GM19035 (cell line): Measurements from ENCODE around the gene MYT1.

ENCODE experiments used
- ATAC-seq: cut with Tn5 transposase; IDR thresholded peaks from one replicate; pipeline ENCODE4 v1.9.1; 2021; ENCODE audit not compliant: unreplicated experiment

Gene MYT1

DNA sequence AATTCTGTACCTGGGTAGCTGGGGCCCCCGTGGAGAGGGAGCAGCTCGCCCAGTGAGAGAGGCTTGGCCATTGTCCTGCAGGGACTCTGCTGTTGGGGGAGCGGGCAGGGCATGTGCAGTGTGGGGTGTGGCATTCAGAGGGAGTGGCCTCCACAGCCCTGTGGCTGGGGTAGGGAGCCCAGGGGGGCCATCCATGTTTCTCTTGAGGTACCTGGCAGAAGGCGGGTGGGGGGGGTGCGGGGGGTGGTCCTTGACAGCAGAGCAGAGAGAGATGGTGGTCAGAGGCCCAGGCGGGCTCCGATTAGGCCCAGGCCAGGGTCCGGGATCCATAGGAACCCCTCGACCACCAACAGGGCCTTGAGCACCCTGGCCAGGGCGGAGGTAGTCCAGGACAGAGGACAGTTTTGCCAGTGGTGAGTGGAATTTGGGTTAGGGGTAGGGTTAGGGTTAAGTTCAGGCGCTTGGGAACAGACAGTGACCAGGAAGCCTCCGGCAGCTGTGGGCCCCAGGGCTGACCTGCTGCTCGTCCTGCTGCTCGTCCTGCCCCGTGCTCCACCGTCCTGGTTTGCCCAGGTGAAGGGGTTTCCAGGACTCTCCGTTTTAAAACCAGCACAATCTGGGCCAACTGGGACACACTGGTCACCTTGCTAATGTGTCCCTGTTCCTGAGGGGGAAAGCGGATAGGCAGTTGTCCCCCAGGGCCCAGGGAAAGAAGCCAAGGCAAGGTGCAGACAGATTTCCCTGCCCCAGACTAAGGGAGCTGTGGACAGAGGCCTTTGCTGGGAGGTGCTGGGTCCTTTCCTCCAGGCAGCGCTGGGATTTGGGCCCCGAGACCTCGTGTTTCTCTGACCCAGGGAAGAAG, 24.8 kb upstream of the MYT1 start:
- no peak for ATAC-seq

DNA sequence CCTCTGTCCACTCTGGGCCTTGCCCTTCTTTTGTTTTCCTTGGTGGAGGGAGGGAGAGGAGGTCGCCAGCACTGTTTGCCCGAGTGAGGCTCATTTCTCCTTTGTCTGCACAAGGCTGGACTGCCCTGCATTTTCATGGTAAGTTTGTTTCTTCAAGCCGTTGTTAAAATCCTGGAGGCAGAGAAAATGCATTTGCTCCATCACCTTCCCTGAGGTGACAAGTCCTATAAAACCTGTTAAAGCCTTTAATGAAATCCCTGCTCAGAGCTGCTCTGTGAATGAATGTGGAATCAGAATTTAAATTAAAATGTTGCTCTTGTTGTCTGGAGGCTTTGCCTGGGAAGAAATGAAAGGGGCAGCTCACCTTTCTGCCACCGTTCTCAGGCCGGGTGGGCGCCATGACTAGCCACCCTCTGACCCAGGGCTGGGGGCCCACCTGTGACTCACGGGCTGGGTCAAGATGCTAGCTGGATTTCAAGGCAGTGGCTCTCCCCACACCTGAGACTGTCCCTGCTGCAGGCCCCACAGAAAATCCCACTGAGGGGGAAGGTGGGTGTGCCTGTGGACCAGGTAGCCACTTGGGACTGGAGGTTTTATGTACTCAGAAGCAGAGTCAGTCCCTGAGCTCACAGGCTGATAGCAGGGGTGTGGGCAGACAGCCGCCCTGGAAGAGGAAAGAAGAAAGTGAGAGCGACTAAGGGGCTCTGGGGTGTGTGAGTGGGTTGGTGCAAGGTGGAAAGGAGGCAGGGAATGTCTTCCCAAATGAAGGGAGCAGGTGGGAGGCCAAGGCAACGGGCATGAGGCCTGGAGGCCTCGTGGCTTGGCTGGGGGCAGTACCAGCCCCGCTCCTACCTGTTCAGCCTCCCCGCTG, 24.0 kb upstream of the MYT1 start:
- ATAC-seq: no peak

DNA sequence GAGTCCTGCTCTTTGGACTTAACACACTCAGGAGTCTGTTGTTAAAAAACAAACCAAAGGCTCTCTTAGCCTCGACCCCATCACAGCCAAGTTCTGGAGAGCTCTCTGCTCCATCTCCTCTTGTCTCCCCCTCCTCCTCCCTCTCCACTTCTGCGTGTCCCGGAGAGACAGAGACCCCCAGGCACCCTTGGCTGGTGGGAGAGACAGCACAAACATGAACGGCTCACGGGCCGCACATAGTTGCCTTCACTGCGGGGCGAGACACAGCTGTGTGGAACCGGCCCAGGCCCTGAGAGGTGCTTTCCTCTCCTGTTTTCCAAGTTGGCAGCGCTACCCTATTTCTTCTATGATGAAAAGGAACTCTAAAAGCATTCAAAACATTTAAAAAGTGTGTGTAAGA, 23.3 kb upstream of the MYT1 start:
- no peak for ATAC-seq

DNA sequence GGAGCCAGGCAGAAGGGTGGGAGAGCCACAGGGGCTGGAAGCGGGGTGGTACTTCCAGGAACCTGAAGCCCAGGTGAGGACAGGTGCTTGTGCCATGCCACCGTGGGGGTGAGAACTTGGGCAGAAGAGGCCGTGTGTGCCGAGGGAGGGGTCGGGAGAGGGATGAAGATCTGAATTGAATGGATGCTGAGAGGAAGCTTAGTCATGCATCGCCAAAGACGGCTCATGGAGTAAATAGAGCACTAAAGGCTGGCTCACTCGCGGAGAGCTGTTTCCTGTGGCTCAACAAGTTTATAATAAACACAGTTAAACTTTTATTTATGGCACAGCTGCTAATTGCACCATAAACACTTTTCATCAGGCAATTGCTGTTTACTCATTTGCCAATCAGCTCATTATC, 21.7 kb upstream of the MYT1 start:
- ATAC-seq: no peak

DNA sequence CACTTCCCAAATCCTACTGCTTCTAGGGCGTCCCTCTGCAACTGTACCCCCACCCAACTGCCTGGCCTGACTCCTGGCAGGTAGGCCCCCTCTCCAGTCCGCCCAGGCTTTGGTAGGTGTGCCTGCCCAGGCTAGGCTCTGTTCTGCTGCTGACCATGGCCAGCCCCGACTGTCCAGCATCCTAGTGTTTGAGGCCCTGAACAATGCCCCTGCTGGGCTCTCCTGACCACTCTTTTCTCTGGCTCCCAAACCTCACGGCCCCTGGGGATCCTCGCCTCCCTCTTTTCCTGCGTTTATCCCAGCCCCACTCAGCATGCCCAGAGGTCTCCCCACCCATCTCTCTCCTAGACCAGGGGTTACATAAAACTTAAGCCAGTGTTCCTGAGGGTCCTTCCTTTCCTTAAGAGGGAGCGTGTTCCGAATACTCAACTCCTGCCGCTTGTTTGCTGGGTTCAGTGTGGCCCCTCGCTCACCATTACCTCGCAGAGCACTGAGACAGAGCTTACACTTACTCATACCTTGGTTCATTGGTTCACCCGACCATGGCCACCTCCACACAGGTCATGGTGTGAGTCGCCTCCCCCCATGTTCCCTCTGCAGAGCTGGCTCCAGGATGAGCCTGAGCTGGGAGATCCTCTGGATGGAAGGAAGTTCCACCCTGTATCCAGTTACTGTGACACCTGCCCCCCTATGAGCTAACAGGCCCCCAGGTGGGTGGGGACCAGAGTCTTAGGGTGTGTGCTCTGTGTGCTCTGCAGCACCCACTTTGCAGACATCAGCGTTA, 21.0 kb upstream of the MYT1 start:
- ATAC-seq: no peak

DNA sequence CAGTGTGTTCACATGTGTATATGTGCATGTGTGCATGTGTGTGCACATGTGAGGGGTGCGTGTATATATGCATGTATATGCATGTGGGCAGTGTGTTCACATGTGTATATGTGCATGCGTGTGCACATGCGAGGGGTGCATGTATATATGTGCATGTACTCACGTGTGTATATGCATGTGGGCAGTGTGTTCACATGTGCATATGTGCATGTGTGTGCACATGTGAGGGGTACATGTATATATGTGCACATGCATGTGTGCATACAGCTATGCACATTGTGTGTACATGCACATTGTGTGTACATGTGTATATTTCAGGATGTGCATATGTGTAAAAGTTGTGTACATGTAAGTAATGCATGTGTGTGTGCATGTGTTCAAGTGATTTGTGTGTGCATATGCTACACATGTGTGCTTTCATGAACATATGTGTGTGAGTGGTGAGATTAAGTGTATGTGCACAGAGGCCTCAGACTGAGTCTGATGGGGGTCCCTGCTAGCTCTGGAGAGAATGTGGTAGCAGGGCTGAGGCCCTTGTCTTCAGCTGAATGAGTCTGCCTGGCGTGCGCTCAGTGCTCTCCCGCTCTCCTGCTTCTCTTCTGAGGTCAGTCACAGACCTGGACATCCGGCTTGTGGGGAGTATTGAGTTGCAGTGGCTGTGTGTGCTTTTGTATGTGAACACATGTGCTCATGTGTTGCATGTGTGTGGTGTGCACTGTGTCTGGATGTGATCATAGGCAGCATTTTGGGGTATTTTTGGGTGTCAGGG, 19.9 kb upstream of the MYT1 start:
- no peak for ATAC-seq

DNA sequence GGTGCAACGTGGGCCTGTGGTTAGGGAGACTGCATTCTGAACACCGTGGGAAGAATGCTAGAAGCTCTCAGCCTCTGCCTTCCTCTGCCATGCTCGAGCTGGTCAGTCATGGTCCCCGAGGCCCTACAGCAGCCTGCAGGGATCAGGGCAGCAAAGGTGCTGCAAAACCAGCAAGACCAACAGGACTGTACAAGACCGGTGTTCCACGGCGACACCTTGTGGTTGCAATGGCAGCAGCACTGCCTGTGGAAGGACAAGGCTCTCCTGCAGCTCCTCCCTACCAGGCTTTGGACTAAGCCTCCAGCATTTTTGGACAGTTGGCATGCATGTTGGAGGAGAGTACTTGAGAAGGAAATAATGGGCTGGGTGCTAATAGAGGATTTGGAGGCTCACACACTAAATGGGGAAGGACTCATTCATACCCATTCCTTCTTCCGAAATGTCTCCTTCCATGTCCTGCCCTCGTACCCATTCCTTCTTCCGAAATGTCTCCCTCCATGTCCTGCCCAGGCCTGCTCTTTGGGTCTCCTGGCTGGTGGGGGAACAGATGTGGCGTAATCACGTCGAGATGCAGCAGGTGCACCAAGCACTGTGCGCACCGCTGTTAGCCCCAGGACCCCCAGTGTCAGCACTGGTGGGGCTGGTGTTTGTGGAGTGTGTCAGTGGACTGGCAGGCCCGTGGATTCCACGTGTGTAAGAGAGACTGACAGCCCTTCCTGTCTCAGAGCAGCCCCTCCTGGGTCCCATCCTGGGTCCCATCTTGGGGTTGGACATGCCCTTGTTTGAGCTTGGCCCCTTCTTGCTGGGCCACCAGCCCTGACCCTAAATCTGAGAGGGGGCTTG, 18.6 kb upstream of the MYT1 start:
- ATAC-seq: no peak

DNA sequence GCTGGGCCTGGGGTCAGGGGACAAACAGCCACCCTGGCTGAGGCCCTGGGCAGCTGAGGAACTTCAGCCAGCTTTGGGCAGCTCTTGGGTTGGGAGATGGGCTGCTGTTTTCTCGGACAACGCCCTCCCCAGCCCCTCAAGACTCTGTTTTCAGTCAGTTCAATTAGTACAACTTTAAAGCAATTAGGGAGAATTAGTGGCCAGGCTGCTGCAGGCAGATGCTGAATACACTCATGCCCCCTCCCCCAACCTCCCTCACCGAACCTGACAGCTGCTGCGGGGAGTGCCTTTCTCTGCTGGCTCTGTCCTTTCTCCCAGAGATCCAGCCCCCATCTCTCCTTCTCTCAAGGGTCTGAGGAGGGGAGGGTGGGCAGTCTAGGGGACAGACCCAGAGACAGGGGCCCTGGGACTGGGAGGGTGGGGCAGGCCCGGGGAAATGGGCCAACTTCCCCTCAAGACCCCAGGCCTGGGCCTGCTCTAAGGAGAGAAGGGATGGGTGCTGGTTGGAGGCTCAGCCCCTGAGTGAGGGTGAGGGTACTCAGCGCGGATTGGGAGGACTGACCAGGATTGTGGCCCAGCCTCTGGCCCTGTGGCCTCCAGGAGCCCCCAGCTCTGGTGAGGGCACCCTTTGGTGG, 17.8 kb upstream of the MYT1 start:
- ATAC-seq: no peak

DNA sequence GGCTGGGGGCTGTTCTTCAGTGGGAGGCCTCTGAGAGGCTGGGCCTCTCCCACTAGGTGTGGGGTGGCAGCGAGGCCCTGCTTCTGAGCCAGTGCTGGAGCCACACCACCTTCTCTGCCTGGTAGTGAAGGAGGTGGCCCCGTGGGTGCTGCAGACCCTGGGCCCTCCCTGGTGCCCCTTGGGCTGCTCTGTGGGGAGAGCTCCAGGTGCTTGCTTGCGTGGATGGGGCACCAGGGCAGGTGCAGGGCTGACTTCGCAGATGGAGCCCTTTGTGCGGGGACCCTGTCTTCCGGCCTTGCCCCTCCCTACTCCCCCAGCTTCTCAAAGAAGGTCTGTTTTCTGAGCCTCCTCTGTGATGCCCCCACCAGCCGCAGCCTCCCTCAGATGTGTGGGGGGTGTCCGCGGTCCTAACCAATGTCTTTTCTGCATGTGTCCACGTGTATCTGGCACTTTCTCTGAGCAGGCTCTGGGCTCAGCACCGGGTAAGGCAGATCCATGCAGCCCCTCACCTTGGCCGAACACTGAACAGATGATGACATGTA, 17.2 kb upstream of the MYT1 start:
- no peak for ATAC-seq

DNA sequence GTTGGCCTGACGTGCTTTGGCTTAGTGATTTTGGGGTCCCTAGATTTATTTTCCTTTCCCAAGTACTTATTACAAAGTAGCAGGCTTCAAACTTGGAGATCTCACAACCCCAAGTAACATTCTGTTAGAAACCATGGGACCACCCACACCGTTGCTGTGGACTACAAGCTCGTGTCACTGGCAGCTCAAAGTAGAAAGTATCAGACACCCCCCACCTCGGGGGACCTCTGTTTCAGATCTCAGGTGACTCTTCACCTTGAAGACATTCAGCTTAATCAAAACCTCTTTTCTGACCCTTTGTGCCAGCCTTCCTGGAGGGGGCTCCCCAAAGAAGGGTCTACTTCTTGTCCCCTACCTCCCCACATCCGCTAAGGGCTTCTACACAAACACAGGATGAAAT, 15.7 kb upstream of the MYT1 start:
- no peak for ATAC-seq

DNA sequence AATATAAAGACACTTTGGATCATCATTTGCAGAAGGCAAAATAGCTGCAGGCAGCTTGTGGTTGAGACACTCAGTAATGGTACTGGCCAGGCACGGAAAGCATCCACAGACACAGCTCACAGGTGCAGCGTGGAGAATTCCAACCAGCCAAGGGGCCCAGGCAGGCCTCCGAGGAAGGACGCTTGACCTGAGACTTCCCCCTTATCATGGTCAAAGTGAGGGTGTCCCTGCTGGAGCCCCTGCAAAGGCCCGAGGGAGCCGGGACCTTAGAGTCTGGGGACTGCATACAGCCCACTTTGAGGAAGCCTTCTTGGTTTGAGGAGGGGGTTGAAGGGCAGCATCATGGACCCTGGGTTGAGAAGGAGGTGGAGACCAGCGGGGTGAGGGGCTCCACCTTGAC, 15.1 kb upstream of the MYT1 start:
- no peak for ATAC-seq

DNA sequence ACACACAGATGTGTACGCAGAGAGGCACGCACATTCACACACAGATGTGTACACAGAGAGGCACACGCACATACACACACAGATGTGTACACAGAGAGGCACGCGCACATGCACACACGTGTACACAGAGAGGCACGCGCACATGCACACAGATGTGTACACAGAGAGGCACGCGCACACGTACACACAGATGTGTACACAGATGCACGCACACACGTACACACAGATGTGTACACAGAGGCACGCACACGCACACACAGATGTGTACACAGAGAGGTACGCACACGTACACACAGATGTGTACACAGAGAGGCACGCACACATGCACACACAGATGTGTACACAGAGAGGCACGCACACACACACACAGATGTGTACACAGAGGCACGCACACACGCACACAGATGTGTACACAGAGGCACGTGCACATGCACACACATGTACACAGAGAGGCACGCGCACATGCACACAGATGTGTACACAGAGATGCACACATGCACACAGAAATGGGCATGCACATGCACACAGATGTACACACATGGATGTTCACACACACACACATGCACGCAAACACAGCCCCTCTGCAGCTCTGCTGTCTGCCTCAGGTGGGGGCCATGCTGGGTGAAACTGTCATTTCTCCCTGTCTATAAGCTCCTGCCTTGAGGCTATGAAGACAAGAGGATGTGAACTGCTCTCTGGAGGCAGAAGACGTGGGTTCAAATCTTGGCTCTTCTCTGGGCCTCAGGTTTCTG, 14.3 kb upstream of the MYT1 start:
- no peak for ATAC-seq

DNA sequence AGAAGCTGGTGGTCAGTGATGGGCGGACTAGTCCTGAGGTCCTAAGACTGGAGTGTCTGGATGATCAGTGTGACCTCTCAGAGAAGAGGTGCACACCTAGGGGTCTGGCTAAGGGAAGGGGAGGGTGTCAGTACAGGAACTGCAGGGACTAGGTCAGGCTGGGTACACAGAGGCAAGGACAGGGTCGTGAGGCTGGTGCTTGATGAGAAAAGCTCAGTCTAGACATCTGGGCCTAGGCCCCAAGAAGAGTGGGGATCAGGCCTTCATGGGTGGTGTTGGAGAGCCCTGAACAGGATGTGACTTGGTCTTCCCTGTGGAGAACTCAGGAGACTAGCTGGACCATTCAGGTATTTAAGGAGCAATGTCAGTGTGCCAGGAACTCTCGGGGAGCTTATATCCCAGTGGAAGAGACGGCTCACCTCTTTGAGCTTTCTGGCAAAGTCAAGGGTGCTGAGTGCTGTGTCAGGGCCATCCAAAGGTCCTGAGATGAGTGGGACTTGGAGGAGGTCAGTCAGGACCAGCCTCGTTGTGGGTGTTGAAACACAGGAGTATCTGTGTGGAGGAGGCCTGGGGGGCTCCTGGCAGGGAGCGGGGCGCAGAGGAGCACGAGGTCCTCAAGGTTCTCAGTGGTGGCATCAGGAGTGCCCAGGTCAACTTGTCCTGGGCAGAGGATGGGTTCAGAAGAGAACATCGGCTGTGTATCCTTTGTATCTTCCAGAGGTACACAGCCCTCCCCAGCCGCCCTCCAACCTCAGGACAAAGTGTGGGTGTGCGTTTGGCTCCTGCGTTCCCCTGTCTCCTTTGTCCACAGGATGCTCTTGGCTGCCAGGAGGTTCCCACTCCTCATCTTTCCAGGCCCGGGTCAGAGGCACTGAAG, 13.3 kb upstream of the MYT1 start:
- no peak for ATAC-seq

DNA sequence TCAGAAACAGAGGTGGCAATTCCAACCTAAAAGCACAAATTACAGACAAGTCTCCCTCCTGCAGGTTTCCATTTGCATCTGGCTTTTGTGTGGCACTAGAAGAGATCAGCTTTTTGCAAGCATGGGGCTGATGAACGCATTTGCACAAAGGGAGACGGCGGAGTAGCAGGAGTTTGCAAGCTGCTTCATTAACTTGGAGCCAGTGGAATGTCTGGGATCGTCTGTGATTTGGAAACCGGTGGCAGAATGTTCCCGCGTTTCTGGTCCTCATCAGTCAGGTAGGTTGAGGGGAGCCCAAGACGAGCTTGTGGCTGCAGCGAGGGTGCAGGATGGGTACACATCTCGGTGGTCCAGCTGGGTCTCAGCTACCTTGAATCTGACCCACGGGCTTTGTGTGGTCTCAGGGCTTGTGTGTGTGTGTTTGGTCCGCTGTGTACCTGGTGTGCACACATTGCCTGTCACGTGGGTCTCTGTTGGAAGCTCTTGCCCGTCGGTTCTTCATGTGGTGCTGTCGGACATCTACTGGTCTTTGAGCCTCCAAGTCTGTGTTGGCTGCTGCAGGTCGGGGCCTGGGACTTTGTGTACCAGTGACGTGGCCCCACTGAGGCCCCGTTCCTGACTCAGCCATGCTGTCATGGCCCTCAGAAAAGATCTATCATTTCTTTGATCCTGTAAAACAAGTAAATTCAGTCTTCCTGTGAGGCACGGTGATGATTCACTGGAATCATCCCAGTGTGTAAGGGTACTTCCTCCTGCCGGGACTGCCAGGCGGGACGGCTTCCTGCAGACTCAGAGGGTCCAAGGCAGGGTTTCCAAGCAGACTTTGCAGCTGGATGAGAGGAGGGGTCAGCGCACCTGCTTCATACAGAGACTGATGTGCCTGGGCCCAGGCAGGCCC, 12.4 kb upstream of the MYT1 start:
- ATAC-seq: no peak

DNA sequence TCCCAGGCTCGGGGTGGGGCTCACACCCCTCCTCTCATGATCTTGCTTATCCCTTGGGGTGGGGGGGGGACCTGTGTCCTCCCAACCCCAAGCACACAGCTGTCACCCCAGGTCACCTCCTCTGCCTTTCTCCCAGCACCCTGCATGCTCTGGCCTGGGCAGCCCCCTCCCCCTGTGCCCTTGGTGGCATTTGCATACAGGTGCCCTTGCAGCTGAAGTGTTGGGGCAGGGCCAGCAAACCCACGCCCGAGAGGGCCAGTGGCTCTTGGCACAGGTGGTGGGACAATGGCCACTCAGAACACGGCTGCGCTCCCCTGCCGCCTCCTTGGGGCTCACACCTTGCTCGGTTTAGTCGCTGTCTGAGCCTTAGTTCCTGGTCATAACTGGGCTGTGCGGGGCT, 11.3 kb upstream of the MYT1 start:
- no peak for ATAC-seq

DNA sequence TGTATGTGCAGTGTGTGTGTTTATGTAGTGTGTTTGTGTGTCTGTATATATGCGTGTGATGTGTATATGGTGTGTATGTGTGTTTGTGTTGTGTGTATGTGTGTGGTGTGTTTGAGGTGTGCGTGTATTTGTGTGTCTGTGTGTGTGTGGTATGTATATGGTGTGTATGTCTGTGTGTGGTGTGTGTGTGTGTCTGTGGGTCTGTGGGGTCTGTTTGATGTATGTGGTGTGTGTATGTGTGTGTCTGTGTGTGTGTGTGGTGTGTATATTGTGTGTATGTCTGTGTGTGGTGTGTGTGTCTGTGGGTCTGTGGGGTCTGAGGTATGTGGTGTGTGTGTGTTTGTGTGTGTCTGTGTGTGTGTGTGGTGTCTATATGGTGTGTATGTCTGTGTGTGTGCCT, 10.8 kb upstream of the MYT1 start:
- no peak for ATAC-seq
